Measurements from ENCODE around the gene GATA1. TPM values are rescaled to one million over a fixed set of nuclear protein-coding genes. Genes with fewer than 3 reads are reported as not detected.
A peak's percentile ranks its signal among the peaks of the same experiment; 100 is the strongest.

GATA1 gene
- total and polyA plus RNA-seq, 10 of the 15 experiments (the other 5 are each of a cell fraction or from before 2014, with no cell fraction given), result 0.24 to 0.36 TPM; not detected in 8

DNA sequence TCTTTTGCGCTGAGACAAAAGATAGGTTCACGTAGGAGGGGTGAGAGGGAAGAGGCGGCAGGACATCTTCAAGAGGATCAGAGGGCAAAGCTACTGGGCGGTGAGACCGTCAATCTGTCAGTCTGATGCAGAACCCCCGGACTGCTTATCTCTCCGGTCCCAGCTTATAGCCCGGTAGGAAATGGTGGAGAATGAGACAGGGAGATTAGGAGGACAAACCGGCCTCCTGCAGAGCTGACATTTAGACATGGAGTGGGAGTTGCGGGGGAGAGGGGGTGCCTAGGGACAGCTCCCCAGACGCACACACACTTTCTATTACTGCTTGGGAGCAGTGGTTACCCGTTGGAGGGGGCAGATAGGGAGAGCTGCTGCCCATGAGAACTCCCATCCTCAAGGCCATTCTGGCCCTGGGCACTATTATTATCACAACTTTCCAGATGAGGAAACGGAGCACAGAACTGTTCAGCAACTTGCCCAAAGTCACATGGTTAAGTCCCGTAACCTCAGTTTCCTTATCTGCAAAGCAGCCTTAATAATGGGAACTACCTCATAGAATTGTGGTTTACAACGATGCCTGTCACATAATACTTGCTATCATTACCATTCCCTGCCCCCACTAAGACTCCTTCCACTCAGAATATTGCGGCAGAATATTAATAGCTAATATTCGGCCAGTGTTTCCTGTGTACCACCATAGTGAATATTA lies 14.3 kb downstream of the GATA1 start:
- DNase-seq (ENCODE audit: low read depth, low spot score), result no peak
- TF ChIP-seq SP1 (IDR thresholded peaks at IDR 0.05; ENCODE audit: low read depth, low read length), result no peak
- TF ChIP-seq, protein P1, sequence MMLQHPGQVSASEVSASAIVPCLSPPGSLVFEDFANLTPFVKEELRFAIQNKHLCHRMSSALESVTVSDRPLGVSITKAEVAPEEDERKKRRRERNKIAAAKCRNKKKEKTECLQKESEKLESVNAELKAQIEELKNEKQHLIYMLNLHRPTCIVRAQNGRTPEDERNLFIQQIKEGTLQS (IDR thresholded peaks at IDR 0.05; ENCODE audit: borderline replicate concordance, extremely low read depth, low read depth, low read length), result no peak
- TF ChIP-seq SREBF2 (IDR thresholded peaks at IDR 0.05; ENCODE audit: low read length), result no peak
- 0 out of 4 replicates have a peak, but pooled peaks of 1 of the 2 experiments have one; percentile 20 for TF ChIP-seq IKZF2 (IDR thresholded peaks at IDR 0.05)
- peak; percentile 62; the same call in 1 of the 2 replicates for TF ChIP-seq PML (IDR thresholded peaks at IDR 0.05; ENCODE audit: low read length)
- 0 out of 2 replicates have a peak, but pooled peaks have one; percentile 32 for TF ChIP-seq DPF2 (IDR thresholded peaks at IDR 0.05)
- TF ChIP-seq ZNF274 (IDR thresholded peaks at IDR 0.05; ENCODE audit: insufficient read depth, insufficient read length), result no peak
- TF ChIP-seq MEF2A (IDR thresholded peaks at IDR 0.05; ENCODE audit: insufficient read depth, low read depth, low read length), result no peak
- TF ChIP-seq, protein P2, sequence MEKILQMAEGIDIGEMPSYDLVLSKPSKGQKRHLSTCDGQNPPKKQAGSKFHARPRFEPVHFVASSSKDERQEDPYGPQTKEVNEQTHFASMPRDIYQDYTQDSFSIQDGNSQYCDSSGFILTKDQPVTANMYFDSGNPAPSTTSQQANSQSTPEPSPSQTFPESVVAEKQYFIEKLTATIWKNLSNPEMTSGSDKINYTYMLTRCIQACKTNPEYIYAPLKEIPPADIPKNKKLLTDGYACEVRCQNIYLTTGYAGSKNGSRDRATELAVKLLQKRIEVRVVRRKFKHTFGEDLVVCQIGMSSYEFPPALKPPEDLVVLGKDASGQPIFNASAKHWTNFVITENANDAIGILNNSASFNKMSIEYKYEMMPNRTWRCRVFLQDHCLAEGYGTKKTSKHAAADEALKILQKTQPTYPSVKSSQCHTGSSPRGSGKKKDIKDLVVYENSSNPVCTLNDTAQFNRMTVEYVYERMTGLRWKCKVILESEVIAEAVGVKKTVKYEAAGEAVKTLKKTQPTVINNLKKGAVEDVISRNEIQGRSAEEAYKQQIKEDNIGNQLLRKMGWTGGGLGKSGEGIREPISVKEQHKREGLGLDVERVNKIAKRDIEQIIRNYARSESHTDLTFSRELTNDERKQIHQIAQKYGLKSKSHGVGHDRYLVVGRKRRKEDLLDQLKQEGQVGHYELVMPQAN (conservative IDR thresholded peaks at IDR 0.05), result no peak
- no peak for TF ChIP-seq EZH2 (IDR thresholded peaks at IDR 0.05; ENCODE audit: borderline replicate concordance, control insufficient read depth, low read depth, low read length)
- TF ChIP-seq, protein P3, sequence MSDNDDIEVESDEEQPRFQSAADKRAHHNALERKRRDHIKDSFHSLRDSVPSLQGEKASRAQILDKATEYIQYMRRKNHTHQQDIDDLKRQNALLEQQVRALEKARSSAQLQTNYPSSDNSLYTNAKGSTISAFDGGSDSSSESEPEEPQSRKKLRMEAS (IDR thresholded peaks at IDR 0.05; ENCODE audit: low read depth, low read length), result no peak
- TF ChIP-seq, protein P4, sequence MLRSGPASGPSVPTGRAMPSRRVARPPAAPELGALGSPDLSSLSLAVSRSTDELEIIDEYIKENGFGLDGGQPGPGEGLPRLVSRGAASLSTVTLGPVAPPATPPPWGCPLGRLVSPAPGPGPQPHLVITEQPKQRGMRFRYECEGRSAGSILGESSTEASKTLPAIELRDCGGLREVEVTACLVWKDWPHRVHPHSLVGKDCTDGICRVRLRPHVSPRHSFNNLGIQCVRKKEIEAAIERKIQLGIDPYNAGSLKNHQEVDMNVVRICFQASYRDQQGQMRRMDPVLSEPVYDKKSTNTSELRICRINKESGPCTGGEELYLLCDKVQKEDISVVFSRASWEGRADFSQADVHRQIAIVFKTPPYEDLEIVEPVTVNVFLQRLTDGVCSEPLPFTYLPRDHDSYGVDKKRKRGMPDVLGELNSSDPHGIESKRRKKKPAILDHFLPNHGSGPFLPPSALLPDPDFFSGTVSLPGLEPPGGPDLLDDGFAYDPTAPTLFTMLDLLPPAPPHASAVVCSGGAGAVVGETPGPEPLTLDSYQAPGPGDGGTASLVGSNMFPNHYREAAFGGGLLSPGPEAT (IDR thresholded peaks at IDR 0.05; ENCODE audit: low read depth), result no peak
- TF ChIP-seq RAD51 (IDR thresholded peaks at IDR 0.05), result peak; percentile 20; the same call in 1 of the 2 replicates
- TF ChIP-seq ZNF622 (IDR thresholded peaks at IDR 0.05), result no peak
- TF ChIP-seq CBFB (IDR thresholded peaks at IDR 0.05; ENCODE audit: low read depth), result no peak
- TF ChIP-seq RELA (IDR thresholded peaks at IDR 0.05; ENCODE audit: borderline replicate concordance, partially characterized antibody), result no peak
- TF ChIP-seq, protein P5, sequence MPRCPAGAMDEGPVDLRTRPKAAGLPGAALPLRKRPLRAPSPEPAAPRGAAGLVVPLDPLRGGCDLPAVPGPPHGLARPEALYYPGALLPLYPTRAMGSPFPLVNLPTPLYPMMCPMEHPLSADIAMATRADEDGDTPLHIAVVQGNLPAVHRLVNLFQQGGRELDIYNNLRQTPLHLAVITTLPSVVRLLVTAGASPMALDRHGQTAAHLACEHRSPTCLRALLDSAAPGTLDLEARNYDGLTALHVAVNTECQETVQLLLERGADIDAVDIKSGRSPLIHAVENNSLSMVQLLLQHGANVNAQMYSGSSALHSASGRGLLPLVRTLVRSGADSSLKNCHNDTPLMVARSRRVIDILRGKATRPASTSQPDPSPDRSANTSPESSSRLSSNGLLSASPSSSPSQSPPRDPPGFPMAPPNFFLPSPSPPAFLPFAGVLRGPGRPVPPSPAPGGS (IDR thresholded peaks at IDR 0.05; ENCODE audit: borderline replicate concordance, insufficient read depth, low read depth, low read length, poor library complexity, severe bottlenecking), result no peak

More for the DNA sequence above, 14.3 kb downstream of the GATA1 start:
- RAD21 ChIA-PET (ENCODE audit: unreplicated experiment), result interaction anchor here (0.8 to 1.7 kb wide), 4 partner anchors 97 to 169 kb away, joined by 3 to 7 read pairs (median 6); partner anchors contain the start of genes PQBP1 and TIMM17B
- CTCF ChIA-PET, result interaction anchor here (1.0 to 1.4 kb wide), 3 partner anchors 63 to 150 kb away, joined by 3 to 4 read pairs (median 3); no protein-coding TSS in a partner anchor
- FAIRE-seq, result no peak
- Histone ChIP-seq H2AFZ (ENCODE audit: control insufficient read depth, low read depth, low read length) (peak overlapping the region; percentile 98), H3K4me1 (ENCODE audit: control insufficient read depth, insufficient read depth, low read length) (no peaks in the 10 kb centered on the region), H3K27ac (ENCODE audit: control insufficient read depth, insufficient read depth) (peak overlapping the region; percentile 94), H3K79me2 (ENCODE audit: control insufficient read depth, insufficient read depth, low read length) (no peaks in the 10 kb centered on the region; the same call in none of the 2 replicates), H3K36me3 (ENCODE audit: control insufficient read depth in 2 of 2, insufficient read depth in 2 of 2, low read length in 1 of 2) (peaks cover 0 to 3% of the 10 kb centered on the region in 2 experiments; a peak in 1 of 4 replicates), H3K9me3 (replicated peaks; ENCODE audit: control insufficient read depth, insufficient read depth, low read length) (no peaks in the 10 kb centered on the region), H3K9ac (ENCODE audit: control insufficient read depth, insufficient read depth, low read length) (peak overlapping the region; percentile 78), H3K4me2 (ENCODE audit: control insufficient read depth, insufficient read depth) (peak overlapping the region; percentile 90), H3K4me3 (peak overlapping the region; percentile 69), H3K27me3 (replicated peaks in 1 of 2; ENCODE audit: control insufficient read depth in 2 of 2, insufficient read depth in 2 of 2, low read length in 1 of 2) (no peaks in the 10 kb centered on the region), H4K20me1 (ENCODE audit: control insufficient read depth, insufficient read depth) (no peaks in the 10 kb centered on the region)
- ATAC-seq, result no peak
- BruUV-seq (replicated peaks), result TSS peak; percentile 98
- intact Hi-C loops (cut with micrococcal nuclease; ENCODE audit: unreplicated experiment) (loop anchor here (5.0 kb wide), 4 partner anchors 103 to 242 kb away; partner anchors contain the start of genes OTUD5, SUV39H1 and TFE3), in situ Hi-C loops (cut with MboI) (loop anchor here (10.0 kb wide), 1 partner anchor 384 kb away; the partner anchor contains the start of gene PRICKLE3)
- POLR2A ChIA-PET, result interaction anchor here (0.9 to 1.9 kb wide), 7 partner anchors 63 to 201 kb away, joined by 3 to 10 read pairs (median 5); partner anchors contain the start of genes GRIPAP1, OTUD5, PQBP1 and TIMM17B
- SMC1A ChIA-PET (ENCODE audit: uncharacterized antibody, unreplicated experiment), result interaction anchor here (1.0 to 1.2 kb wide), 4 partner anchors 11 to 137 kb away, joined by 3 to 4 read pairs (median 3); partner anchors contain the start of genes PQBP1 and TIMM17B
- 29% methylated on average over 17 of the region's 17 CpGs for WGBS (ENCODE audit: insufficient coverage, insufficient replicate concordance, low lambda C conversion rate, missing lambda C conversion rate)

All from GM12878 (cell line).